ENCODE results near the gene PPP1R37.
A peak's percentile ranks its signal among the peaks of the same experiment; 100 is the strongest.

Gene PPP1R37

GRCh38 chr19:45092747-45093678 lies at the start of gene PPP1R37:
TSS of gene PPP1R37 (plus strand) at chr19:45093179. CDS start at chr19:45093326, 147 bp downstream.
- peak; percentile 98 for DNase-seq (ENCODE audit: low spot score)

GRCh38 chr19:45045671-45046353 lies 47.2 kb upstream of the PPP1R37 start:
- DNase-seq (ENCODE audit: low spot score), result no peak

- no peak for DNase-seq (ENCODE audit: low spot score)
Observed at GRCh38 chr19:45046355-45046754, 46.6 kb upstream of the PPP1R37 start.

GRCh38 chr19:45047188-45047797 lies 45.7 kb upstream of the PPP1R37 start:
- DNase-seq (ENCODE audit: low spot score), result no peak

- DNase-seq (ENCODE audit: low spot score), result no peak
Observed at GRCh38 chr19:45049073-45049736, 43.8 kb upstream of the PPP1R37 start.

GRCh38 chr19:45050036-45050435 lies 42.9 kb upstream of the PPP1R37 start:
- DNase-seq (ENCODE audit: low spot score), result no peak

GRCh38 chr19:45051929-45052579 lies 40.9 kb upstream of the PPP1R37 start:
- no peak for DNase-seq (ENCODE audit: low spot score)

- no peak for DNase-seq (ENCODE audit: low spot score)
Observed at GRCh38 chr19:45056831-45057230, 36.1 kb upstream of the PPP1R37 start.

GRCh38 chr19:45057444-45057843 lies 35.5 kb upstream of the PPP1R37 start:
- no peak for DNase-seq (ENCODE audit: low spot score)

GRCh38 chr19:45058622-45059159 lies 34.3 kb upstream of the PPP1R37 start:
- no peak for DNase-seq (ENCODE audit: low spot score)

GRCh38 chr19:45059258-45059965 lies 33.6 kb upstream of the PPP1R37 start:
- DNase-seq (ENCODE audit: low spot score), result peak; percentile 87

GRCh38 chr19:45061965-45062364 lies 31.0 kb upstream of the PPP1R37 start:
- no peak for DNase-seq (ENCODE audit: low spot score)

GRCh38 chr19:45063851-45064801 lies 28.9 kb upstream of the PPP1R37 start:
- DNase-seq (ENCODE audit: low spot score), result no peak

- no peak for DNase-seq (ENCODE audit: low spot score)
Observed at GRCh38 chr19:45066921-45067661, 25.9 kb upstream of the PPP1R37 start.

- DNase-seq (ENCODE audit: low spot score), result no peak
Observed at GRCh38 chr19:45068041-45068440, 24.9 kb upstream of the PPP1R37 start.

GRCh38 chr19:45069056-45069455 lies 23.9 kb upstream of the PPP1R37 start:
- DNase-seq (ENCODE audit: low spot score), result peak; percentile 55

GRCh38 chr19:45070214-45070613 lies 22.8 kb upstream of the PPP1R37 start:
- DNase-seq (ENCODE audit: low spot score), result no peak

GRCh38 chr19:45070861-45071544 lies 22.0 kb upstream of the PPP1R37 start:
- DNase-seq (ENCODE audit: low spot score), result no peak

All from AG20443 (cell line).